GM21526 (cell line): Measurements from ENCODE around the gene DRC7.

ENCODE experiments used
- ATAC-seq: cut with Tn5 transposase; IDR thresholded peaks from one replicate; pipeline ENCODE4 v1.9.1; 2021; ENCODE audit warnings: moderate library complexity; ENCODE audit not compliant: unreplicated experiment, low FRiP score

The DRC7 gene, protein sequence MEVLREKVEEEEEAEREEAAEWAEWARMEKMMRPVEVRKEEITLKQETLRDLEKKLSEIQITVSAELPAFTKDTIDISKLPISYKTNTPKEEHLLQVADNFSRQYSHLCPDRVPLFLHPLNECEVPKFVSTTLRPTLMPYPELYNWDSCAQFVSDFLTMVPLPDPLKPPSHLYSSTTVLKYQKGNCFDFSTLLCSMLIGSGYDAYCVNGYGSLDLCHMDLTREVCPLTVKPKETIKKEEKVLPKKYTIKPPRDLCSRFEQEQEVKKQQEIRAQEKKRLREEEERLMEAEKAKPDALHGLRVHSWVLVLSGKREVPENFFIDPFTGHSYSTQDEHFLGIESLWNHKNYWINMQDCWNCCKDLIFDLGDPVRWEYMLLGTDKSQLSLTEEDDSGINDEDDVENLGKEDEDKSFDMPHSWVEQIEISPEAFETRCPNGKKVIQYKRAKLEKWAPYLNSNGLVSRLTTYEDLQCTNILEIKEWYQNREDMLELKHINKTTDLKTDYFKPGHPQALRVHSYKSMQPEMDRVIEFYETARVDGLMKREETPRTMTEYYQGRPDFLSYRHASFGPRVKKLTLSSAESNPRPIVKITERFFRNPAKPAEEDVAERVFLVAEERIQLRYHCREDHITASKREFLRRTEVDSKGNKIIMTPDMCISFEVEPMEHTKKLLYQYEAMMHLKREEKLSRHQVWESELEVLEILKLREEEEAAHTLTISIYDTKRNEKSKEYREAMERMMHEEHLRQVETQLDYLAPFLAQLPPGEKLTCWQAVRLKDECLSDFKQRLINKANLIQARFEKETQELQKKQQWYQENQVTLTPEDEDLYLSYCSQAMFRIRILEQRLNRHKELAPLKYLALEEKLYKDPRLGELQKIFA

GRCh38 chr16:57694725-57695679 is at the start of gene DRC7:
TSS of gene DRC7 (plus strand) at chr16:57694806. CDS start at chr16:57697950, 3,144 bp downstream.
- ATAC-seq, result no peak

GRCh38 chr16:57645169-57645568 is 49.4 kb upstream of the DRC7 start:
- ATAC-seq, result no peak

DNA sequence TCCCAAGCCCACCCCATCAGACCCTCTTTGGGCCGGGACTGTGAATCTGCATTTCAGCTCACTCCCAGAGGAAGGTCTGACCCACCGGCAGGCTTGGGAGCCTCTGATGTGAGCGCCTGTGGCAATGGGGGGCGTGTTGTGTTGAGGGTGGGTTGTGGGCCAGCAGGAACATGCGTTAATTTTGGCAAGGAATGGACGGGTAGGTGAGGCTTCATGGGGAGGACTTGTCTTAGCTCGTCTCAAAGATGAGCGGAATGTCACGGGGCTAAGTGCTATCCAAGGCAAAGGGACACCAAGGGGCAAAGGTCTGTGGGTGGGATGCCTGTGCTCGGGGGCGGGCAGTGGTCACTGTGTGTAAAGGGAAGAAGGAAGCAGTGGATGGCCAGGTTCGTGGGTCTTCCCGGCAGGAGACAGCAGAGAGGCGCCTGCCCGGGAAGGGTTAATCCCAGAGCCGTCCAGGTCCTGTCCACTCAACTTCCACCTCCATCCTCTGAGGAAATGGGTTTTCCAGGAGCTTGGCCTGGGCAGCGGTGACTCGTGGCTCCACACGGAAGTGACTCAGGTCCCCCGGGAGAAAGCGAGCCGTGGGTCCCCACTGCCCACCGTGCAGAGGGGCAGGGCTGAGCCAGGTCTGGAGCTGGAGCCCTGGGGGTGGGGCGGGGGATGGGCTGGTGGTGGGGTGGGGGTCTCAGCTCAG is 48.8 kb upstream of the DRC7 start:
- ATAC-seq, result no peak

GRCh38 chr16:57646388-57647039 is 48.1 kb upstream of the DRC7 start:
- no peak for ATAC-seq

DNA sequence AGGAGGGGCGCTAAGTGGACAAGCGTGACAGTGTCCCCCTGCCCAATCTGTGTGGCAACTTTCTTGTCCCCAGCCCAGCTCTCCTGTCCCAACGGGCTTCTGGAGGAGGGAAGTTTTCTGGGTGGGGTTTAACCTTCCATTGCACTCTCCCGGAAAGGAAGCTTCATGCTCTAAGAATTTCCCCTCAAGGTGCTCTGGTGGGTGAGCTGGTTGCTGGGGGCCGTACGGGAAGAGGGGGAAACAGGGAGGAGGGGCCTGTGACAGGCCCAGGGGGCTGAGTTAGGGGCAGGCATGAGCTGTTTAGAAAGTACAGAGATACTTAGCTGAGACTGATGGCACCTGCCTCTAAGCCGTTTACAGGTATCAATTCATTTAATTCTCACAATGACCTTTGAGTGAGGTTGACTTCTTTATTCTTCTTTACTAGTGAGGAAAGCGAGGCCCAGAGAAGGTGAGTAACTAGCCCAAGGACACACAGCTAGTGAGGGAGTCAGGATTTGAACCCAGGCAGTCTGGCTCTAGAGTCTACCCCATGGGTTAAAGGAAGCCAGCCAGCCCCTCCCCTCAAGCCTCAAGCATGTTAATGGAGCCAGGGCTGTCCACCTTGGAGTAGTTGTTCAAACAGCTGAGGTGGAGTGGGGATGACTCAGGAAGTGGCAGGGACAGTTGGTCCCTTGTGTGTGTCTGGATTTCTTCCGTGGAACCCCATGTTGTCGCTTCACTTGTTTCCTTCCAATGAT is 47.3 kb upstream of the DRC7 start:
- ATAC-seq, result no peak

DNA sequence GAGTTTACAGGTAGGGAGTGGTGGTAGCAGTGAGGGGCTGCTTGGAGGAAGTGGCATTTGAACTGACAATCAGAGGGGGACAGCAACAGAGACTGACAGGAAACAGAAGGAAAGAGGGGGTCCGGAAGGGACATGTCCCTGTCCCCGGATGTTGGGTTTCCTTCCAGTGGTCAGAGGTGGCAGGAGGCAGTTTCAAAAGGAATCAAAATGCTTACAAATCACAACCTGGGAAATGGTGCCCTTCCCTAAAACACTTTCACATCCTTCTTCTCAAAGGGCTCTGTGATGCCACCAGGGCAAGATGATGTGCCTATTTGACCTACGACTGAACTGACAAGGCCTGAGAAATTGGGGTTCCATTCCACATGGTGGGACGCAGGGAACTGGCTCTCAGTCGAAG is 46.5 kb upstream of the DRC7 start:
- no peak for ATAC-seq

GRCh38 chr16:57648581-57649442 is 45.8 kb upstream of the DRC7 start:
- ATAC-seq, result no peak

GRCh38 chr16:57649443-57649751 is 45.2 kb upstream of the DRC7 start:
- ATAC-seq, result no peak

DNA sequence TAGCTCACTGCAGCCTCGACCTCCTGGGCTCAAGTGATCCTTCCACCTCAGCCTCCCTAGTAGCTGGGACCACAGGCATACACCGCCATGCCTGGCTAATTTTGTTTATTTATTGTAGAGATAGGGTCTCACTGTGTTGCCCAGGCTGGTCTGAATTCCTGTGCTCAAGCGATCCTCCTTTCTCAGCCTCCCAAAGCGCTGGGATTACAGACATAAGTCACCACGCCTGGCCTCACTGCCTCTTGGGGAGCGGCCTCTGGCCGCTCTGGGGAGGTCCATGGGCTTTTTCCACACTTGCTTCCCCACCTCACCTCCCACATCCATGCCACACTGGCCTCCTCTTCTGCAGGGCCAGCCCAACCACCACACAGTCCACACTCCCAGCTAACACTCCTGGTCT is 44.8 kb upstream of the DRC7 start:
- no peak for ATAC-seq

- ATAC-seq, result no peak
These were observed 43.0 kb upstream of the DRC7 start for GRCh38 chr16:57651344-57652333.

- no peak for ATAC-seq
These were observed 41.7 kb upstream of the DRC7 start for GRCh38 chr16:57652695-57653471.

DNA sequence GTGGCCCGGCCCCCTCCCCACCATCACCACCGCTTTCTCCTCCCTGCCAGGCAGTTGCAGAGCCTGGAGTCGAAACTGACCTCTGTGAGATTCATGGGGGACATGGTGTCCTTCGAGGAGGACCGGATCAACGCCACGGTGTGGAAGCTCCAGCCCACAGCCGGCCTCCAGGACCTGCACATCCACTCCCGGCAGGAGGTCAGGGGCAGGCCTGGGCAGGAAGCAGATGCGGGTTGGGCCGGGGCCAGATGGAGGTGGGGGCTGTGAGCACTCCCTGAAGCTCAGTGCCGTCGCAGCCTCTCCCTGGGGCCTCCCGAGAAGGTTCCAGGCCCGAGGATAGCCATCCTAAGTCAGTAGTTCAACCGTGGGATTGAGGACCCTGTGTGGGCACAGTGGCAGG is 40.7 kb upstream of the DRC7 start:
- ATAC-seq, result no peak

- no peak for ATAC-seq
These were observed 38.2 kb upstream of the DRC7 start for GRCh38 chr16:57656342-57656955.

- no peak for ATAC-seq
These were observed 37.4 kb upstream of the DRC7 start for GRCh38 chr16:57657228-57657627.

DNA sequence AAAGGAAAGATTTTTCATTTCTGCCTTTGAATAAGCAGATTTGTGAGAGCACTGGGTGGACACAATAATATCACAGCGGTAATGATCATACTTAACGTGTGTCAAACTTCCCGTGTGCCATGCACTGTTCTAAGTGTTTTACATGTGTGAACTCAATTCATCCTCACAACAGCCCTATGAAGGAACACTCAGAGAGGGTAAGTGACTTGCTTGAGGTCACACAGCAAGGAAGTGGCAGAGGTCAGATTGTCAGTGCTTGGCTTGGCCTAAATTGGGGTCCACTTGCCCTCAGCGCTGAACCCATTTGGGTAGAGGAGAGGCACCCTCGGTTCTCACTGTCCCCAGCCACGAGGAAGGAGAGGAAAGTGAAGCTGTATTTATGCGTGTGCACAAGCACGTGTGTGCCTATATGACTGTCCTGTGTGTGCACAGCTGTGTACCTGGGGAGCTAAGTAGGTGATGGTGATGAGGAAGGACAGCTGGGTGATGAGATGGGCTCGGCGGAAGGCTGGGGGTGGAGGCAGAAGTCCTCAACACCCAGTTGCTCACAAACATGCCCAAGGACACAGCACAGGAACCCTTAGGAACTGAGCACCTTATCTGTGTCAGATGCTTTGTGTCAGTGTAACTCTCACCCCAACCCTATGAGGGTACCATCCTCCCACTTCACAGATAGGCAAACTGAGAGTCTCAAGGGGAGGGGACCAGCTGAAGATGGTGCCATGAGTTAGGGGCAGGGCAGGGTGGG is 36.3 kb upstream of the DRC7 start:
- ATAC-seq, result no peak
